ENCODE measurements around the gene RRP1. TPM values are rescaled to one million over a fixed set of nuclear protein-coding genes. Genes with fewer than 3 reads are reported as not detected.

Gene RRP1
- total and polyA plus RNA-seq, 10 of the 15 experiments (the other 5 are each of a cell fraction or from before 2014, with no cell fraction given): 0.34 to 70.8 (median 35.1) TPM

DNA sequence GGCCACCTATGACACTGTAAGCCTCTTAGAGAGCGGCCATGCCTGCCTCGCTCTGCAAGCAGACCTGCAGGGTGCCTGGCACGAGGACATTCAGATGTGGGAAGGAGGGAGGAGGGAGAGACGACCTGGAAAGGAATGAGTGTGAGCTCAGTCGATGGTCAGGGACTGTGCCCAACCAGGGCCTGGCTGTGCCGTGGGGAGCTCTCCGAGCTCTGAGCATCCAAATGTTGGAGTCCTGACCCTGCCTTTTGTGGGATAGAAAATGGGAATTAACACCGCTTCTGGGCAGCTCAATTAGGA is 20.6 kb upstream of the RRP1 start:
- intact Hi-C loops (cut with micrococcal nuclease; ENCODE audit: unreplicated experiment): no loop called here
- no peak overlapping the region for H3K9ac ChIP-seq (ENCODE audit: control insufficient read depth, insufficient read depth, low read length)
- 72% methylated on average over 8 of the region's 8 CpGs for WGBS (ENCODE audit: insufficient coverage, insufficient replicate concordance, low lambda C conversion rate, missing lambda C conversion rate)
- DNase-seq (ENCODE audit: low read depth, low spot score) (no peak), ATAC-seq (no peak), FAIRE-seq (no peak)
- no peak overlapping the region for H2AFZ ChIP-seq (ENCODE audit: control insufficient read depth, low read depth, low read length)
- H3K36me3 ChIP-seq (ENCODE audit: control insufficient read depth in 2 of 2, insufficient read depth in 2 of 2, low read length in 1 of 2): 0 out of 4 replicates have a peak, but pooled peaks cover 0 to under 1% of the 10 kb centered on the region in 2 experiments
- H3K4me2 ChIP-seq (ENCODE audit: control insufficient read depth, insufficient read depth): no peak overlapping the region
- H3K4me3 ChIP-seq: no peak overlapping the region
- no peaks in the 10 kb centered on the region for H3K79me2 ChIP-seq (ENCODE audit: control insufficient read depth, insufficient read depth, low read length)
- H3K27ac ChIP-seq (ENCODE audit: control insufficient read depth, insufficient read depth): no peak overlapping the region
- H4K20me1 ChIP-seq (ENCODE audit: control insufficient read depth, insufficient read depth): no peaks in the 10 kb centered on the region
- POLR2A ChIA-PET: no interaction called here
- H3K4me1 ChIP-seq (ENCODE audit: control insufficient read depth, insufficient read depth, low read length): no peaks in the 10 kb centered on the region; the same call in 1 of the 2 replicates
- SMC1A ChIA-PET (ENCODE audit: uncharacterized antibody, unreplicated experiment): no interaction called here
- CTCF ChIA-PET: interaction anchor here (1.1 kb wide), 1 partner anchor 14 kb away, joined by 6 read pairs; no protein-coding TSS in a partner anchor
- no peak for TF ChIP-seq SMARCA5 (IDR thresholded peaks at IDR 0.05)
- RAD21 ChIA-PET (ENCODE audit: unreplicated experiment): no interaction called here
- in situ Hi-C loops (cut with MboI): no loop called here
- BruUV-seq (replicated peaks): no TSS peak
- no peaks in the 10 kb centered on the region for H3K27me3 ChIP-seq (replicated peaks in 1 of 2; ENCODE audit: control insufficient read depth in 2 of 2, insufficient read depth in 2 of 2, low read length in 1 of 2)
- H3K9me3 ChIP-seq (replicated peaks; ENCODE audit: control insufficient read depth, insufficient read depth, low read length): peaks cover 2% of the 10 kb centered on the region; the same call in 1 of the 3 replicates

DNA sequence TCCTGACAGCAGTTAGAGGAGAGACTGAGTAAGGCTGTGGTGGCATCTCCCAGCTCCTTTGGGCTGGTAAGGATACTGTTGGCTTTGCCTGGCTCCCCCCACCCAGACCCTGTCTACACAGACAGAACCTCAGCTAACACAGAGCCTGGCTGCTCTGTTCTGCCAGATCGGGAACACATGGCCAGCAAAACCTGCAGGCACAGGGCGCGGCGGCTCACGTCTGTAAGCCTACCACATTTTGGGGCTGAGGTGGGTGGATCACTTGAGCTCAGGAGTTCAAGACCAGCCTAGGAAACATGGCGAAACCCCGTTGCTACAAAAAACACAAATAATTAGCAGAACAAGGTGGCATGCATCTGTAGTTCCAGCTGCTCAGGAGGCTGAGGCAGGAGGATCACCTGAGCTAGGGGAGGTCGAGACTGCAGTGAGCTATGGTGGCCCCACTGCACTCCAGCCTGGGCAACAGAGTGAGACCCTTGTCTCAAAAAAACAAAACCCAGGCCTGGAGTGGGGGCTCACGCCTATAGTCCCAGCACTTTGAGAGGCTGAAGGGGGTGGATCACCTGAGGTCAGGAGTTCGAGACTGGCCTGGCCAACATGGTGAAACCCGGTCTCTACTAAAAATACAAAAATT is 19.9 kb upstream of the RRP1 start:
- Histone ChIP-seq H3K4me2 (ENCODE audit: control insufficient read depth, insufficient read depth) (no peak overlapping the region), H3K9me3 (replicated peaks; ENCODE audit: control insufficient read depth, insufficient read depth, low read length) (peaks cover 2% of the 10 kb centered on the region; the same call in 1 of the 3 replicates), H3K36me3 (ENCODE audit: control insufficient read depth in 2 of 2, insufficient read depth in 2 of 2, low read length in 1 of 2) (peaks cover 2 to 5% of the 10 kb centered on the region in 2 experiments; a peak in 2 of 4 replicates), H3K9ac (ENCODE audit: control insufficient read depth, insufficient read depth, low read length) (no peak overlapping the region), H3K79me2 (ENCODE audit: control insufficient read depth, insufficient read depth, low read length) (no peaks in the 10 kb centered on the region), H3K27me3 (replicated peaks in 1 of 2; ENCODE audit: control insufficient read depth in 2 of 2, insufficient read depth in 2 of 2, low read length in 1 of 2) (no peaks in the 10 kb centered on the region), H3K4me3 (no peak overlapping the region), H4K20me1 (ENCODE audit: control insufficient read depth, insufficient read depth) (no peaks in the 10 kb centered on the region), H3K27ac (ENCODE audit: control insufficient read depth, insufficient read depth) (no peak overlapping the region), H2AFZ (ENCODE audit: control insufficient read depth, low read depth, low read length) (no peak overlapping the region), H3K4me1 (ENCODE audit: control insufficient read depth, insufficient read depth, low read length) (no peaks in the 10 kb centered on the region; the same call in 1 of the 2 replicates)
- ChIA-PET CTCF (interaction anchor here (1.1 kb wide), 1 partner anchor 13 kb away, joined by 6 read pairs; no protein-coding TSS in a partner anchor), SMC1A (ENCODE audit: uncharacterized antibody, unreplicated experiment) (no interaction called here), RAD21 (ENCODE audit: unreplicated experiment) (no interaction called here), POLR2A (no interaction called here)
- intact Hi-C loops (cut with micrococcal nuclease; ENCODE audit: unreplicated experiment) (no loop called here), in situ Hi-C loops (cut with MboI) (no loop called here)
- no TSS peak for BruUV-seq (replicated peaks)
- DNase-seq (ENCODE audit: low read depth, low spot score) (no peak), ATAC-seq (no peak), FAIRE-seq (no peak)
- WGBS (ENCODE audit: insufficient coverage, insufficient replicate concordance, low lambda C conversion rate, missing lambda C conversion rate): 71% methylated on average over 11 of the region's 11 CpGs
- TF ChIP-seq EP300 (IDR thresholded peaks at IDR 0.05; ENCODE audit: borderline replicate concordance in 1 of 2, control insufficient read depth in 1 of 2, low read depth in 2 of 2, low read length in 2 of 2): no peak
- TF ChIP-seq IRF4 (IDR thresholded peaks at IDR 0.05; ENCODE audit: low read depth, low read length): no peak
- TF ChIP-seq, protein P1, sequence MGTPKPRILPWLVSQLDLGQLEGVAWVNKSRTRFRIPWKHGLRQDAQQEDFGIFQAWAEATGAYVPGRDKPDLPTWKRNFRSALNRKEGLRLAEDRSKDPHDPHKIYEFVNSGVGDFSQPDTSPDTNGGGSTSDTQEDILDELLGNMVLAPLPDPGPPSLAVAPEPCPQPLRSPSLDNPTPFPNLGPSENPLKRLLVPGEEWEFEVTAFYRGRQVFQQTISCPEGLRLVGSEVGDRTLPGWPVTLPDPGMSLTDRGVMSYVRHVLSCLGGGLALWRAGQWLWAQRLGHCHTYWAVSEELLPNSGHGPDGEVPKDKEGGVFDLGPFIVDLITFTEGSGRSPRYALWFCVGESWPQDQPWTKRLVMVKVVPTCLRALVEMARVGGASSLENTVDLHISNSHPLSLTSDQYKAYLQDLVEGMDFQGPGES (IDR thresholded peaks at IDR 0.05): no peak
- TF ChIP-seq, protein P2, sequence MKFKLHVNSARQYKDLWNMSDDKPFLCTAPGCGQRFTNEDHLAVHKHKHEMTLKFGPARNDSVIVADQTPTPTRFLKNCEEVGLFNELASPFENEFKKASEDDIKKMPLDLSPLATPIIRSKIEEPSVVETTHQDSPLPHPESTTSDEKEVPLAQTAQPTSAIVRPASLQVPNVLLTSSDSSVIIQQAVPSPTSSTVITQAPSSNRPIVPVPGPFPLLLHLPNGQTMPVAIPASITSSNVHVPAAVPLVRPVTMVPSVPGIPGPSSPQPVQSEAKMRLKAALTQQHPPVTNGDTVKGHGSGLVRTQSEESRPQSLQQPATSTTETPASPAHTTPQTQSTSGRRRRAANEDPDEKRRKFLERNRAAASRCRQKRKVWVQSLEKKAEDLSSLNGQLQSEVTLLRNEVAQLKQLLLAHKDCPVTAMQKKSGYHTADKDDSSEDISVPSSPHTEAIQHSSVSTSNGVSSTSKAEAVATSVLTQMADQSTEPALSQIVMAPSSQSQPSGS (IDR thresholded peaks at IDR 0.05; ENCODE audit: low read length): no peak
- TF ChIP-seq SMAD5 (IDR thresholded peaks at IDR 0.05; ENCODE audit: low read depth): no peak

Data from GM12878 (cell line).